ENCODE results near the gene TBC1D9.

DNA sequence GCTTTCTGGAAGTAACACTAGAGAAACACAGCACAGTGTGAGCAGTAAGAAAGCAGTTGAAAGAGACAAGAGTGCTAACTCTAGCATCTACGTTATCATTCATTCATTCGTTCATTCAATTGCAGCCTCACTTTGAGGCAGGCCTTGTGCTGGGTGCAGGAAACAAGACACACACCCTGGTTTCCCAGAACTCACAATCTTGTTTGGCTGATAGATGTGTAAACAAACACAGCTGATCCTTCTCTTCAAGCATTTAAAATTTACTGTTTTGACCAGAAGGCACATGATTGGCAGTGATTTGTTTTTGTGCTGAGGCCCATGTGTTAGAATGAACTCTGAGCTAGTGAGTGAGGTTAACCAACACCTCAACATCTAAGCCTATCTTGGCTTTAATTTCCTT lies 20.4 kb upstream of the TBC1D9 start:
- no peak for TF ChIP-seq POLR2A (IDR thresholded peaks at IDR 0.05)
- TF ChIP-seq, protein P1, sequence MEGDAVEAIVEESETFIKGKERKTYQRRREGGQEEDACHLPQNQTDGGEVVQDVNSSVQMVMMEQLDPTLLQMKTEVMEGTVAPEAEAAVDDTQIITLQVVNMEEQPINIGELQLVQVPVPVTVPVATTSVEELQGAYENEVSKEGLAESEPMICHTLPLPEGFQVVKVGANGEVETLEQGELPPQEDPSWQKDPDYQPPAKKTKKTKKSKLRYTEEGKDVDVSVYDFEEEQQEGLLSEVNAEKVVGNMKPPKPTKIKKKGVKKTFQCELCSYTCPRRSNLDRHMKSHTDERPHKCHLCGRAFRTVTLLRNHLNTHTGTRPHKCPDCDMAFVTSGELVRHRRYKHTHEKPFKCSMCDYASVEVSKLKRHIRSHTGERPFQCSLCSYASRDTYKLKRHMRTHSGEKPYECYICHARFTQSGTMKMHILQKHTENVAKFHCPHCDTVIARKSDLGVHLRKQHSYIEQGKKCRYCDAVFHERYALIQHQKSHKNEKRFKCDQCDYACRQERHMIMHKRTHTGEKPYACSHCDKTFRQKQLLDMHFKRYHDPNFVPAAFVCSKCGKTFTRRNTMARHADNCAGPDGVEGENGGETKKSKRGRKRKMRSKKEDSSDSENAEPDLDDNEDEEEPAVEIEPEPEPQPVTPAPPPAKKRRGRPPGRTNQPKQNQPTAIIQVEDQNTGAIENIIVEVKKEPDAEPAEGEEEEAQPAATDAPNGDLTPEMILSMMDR (IDR thresholded peaks at IDR 0.05) = no peak

Data from prostate gland (tissue), 2 donors.